CD14-positive monocyte (primary cell): ENCODE measurements around the gene ELMO2. TPM values are rescaled to one million over a fixed set of nuclear protein-coding genes. Genes with fewer than 3 reads are reported as not detected.

Source experiments
- DNase-seq, 3 donors: peaks; one replicate each; pipeline ENCODE4 v3.0.0-alpha.2; 2011 to 2022
- H2AFZ ChIP-seq: 2 replicates; pipeline ENCODE4 v1.6.0; 2012; ENCODE audit warnings: mild to moderate bottlenecking, low read depth, low read length, inconsistent platforms; ENCODE audit not compliant: insufficient read depth, poor library complexity, severe bottlenecking
- H3K27ac ChIP-seq, 2 donors: 1 replicate in 1 of 2; 2 replicates in 1 of 2; pipeline ENCODE4 v1.5.1; 2012 to 2013; ENCODE audit warnings: low read length in 2 of 2, control low read depth in 1 of 2, inconsistent platforms in 1 of 2, low read depth in 1 of 2, mild to moderate bottlenecking in 1 of 2
- H3K27me3 ChIP-seq, 2 donors: one replicate each; pipeline versions ENCODE4 v1.6.0 to v1.6.1; 2011 to 2013; ENCODE audit warnings: low read length in 2 of 2; ENCODE audit not compliant: control insufficient read depth in 2 of 2, insufficient read depth in 2 of 2
- H3K36me3 ChIP-seq, 2 donors: replicated peaks in 1 of 2; 1 replicate in 1 of 2; 2 replicates in 1 of 2; pipeline versions ENCODE4 v1.5.1 to v1.6.1; 2012 to 2013; ENCODE audit warnings: low read length in 2 of 2, control low read depth in 1 of 2, inconsistent platforms in 1 of 2, mild to moderate bottlenecking in 1 of 2; ENCODE audit not compliant: insufficient read depth in 2 of 2, control insufficient read depth in 1 of 2
- H3K4me1 ChIP-seq, 2 donors: 1 replicate in 1 of 2; 2 replicates in 1 of 2; pipeline versions ENCODE4 v1.5.1 to v1.6.1; 2012 to 2013; ENCODE audit warnings: low read length in 2 of 2, control low read depth in 1 of 2, inconsistent platforms in 1 of 2, mild to moderate bottlenecking in 1 of 2, moderate library complexity in 1 of 2; ENCODE audit not compliant: insufficient read depth in 2 of 2, control insufficient read depth in 1 of 2
- H3K4me2 ChIP-seq: replicated peaks from 2 replicates; pipeline ENCODE3; 2012; ENCODE audit warnings: low read length, moderate library complexity, mild to moderate bottlenecking; ENCODE audit not compliant: poor library complexity, severe bottlenecking; ENCODE audit errors: extremely low read depth
- H3K4me3 ChIP-seq, 3 experiments: fragments of 200-600 bp in 1 of 3; sonication (generic) in 1 of 3; replicated peaks in 1 of 3; 1 replicate in 2 of 3; 2 replicates in 1 of 3; pipeline ENCODE4 v1.5.1; 2011 to 2013; ENCODE audit warnings: low read length in 3 of 3, mild to moderate bottlenecking in 3 of 3, control low read depth in 2 of 3, low read depth in 2 of 3, inconsistent platforms in 1 of 3, moderate library complexity in 1 of 3
- H3K79me2 ChIP-seq: 2 replicates; pipeline ENCODE4 v1.6.0; 2012; ENCODE audit warnings: mild to moderate bottlenecking, control low read depth, inconsistent platforms, low read length, moderate library complexity; ENCODE audit not compliant: insufficient read depth
- H3K9ac ChIP-seq: 2 replicates; pipeline ENCODE4 v1.6.0; 2017; ENCODE audit warnings: low read length, mild to moderate bottlenecking; ENCODE audit not compliant: insufficient read depth, poor library complexity, severe bottlenecking
- H3K9me3 ChIP-seq, 2 donors: replicated peaks in 1 of 2; 1 replicate in 1 of 2; 2 replicates in 1 of 2; pipeline versions ENCODE4 v1.5.1 to v1.6.1; 2012 to 2013; ENCODE audit warnings: low read length in 2 of 2, control low read depth in 1 of 2; ENCODE audit not compliant: control insufficient read depth in 1 of 2, insufficient read depth in 1 of 2
- H4K20me1 ChIP-seq: 2 replicates; pipeline ENCODE4 v1.6.0; 2012; ENCODE audit warnings: mild to moderate bottlenecking, low read length, control low read depth, moderate library complexity; ENCODE audit not compliant: insufficient read depth
- H3K27ac Mint-ChIP-seq, 7 donors: one replicate each; pipeline ENCODE4 v1.8.0; 2020; ENCODE audit warnings: mild to moderate bottlenecking in 7 of 7, mixed read lengths in 7 of 7, moderate library complexity in 6 of 7, inconsistent platforms in 2 of 7
- H3K27me3 Mint-ChIP-seq, 3 donors: one replicate each; pipeline ENCODE4 v1.8.0; 2021 to 2022; ENCODE audit warnings: low read depth in 3 of 3, mild to moderate bottlenecking in 3 of 3, mixed read lengths in 3 of 3, moderate library complexity in 3 of 3, inconsistent platforms in 1 of 3
- H3K36me3 Mint-ChIP-seq, 2 donors: one replicate each; pipeline ENCODE4 v1.8.0; 2020; ENCODE audit warnings: mixed read lengths in 2 of 2, inconsistent platforms in 1 of 2, mild to moderate bottlenecking in 1 of 2
- H3K4me1 Mint-ChIP-seq: one replicate; pipeline ENCODE4 v1.8.0; 2020; ENCODE audit warnings: mild to moderate bottlenecking, mixed read lengths
- H3K4me3 Mint-ChIP-seq, 2 donors: one replicate each; pipeline ENCODE4 v1.8.0; 2020; ENCODE audit warnings: mild to moderate bottlenecking in 2 of 2, mixed read lengths in 2 of 2, moderate library complexity in 1 of 2
- H3K9me3 Mint-ChIP-seq, 7 donors: one replicate each; pipeline ENCODE4 v1.8.0; 2020 to 2022; ENCODE audit warnings: mixed read lengths in 7 of 7, mild to moderate bottlenecking in 6 of 7, moderate library complexity in 6 of 7, inconsistent platforms in 2 of 7
- CTCF ChIP-seq: fragments of 200-600 bp; IDR thresholded peaks from one replicate; pipeline ENCODE4 v1.8.0; 2022; ENCODE audit warnings: antibody characterized with exemption, mild to moderate bottlenecking
- WGBS: methylation state at CpG from one replicate; pipeline ENCODE4 v1.1.5; 2013; ENCODE audit warnings: missing lambda C conversion rate; ENCODE audit not compliant: insufficient coverage; 5-methylcytosine and 5-hydroxymethylcytosine counted together
- intact Hi-C, 2 donors: fragments of 100-400 bp; cut with micrococcal nuclease; formaldehyde crosslinking; loops; one replicate each; pipeline versions ENCODE4 v1.15.0 to v1.15.1; 2023
- polyA plus RNA-seq, 3 donors: library from polyadenylated mRNA; depleted of rRNA in 1 of 3; unstranded in 2 of 3; stranded (reverse) in 1 of 3; fragments of 300-500 nt in 2 of 3; fragments of >200 nt in 1 of 3; fragmentation: Illumina TruSeq in 2 of 3; gene quantifications; 1 replicate in 2 of 3; 2 replicates in 1 of 3; pipeline ENCODE4 v1.2.3, GENCODE V29; 2012 to 2021

The ELMO2 gene
- polyA plus RNA-seq, 3 donors, result 35.3 to 53.1 (median 42.3) TPM

GRCh38 chr20:46355778-46356177 is 50.6 kb downstream of the ELMO2 start:
- peaks cover 44 to 50% of the 10 kb centered on the region in 2 donors for H3K4me1 ChIP-seq
- H3K27me3 Mint-ChIP-seq, result peaks cover 0 to 2% (median 0%) of the 10 kb centered on the region in 3 donors
- H3K9ac ChIP-seq, result no peak overlapping the region
- peak overlapping the region in 1 of 2 donors; percentile 31 for H3K27ac ChIP-seq
- H3K4me1 Mint-ChIP-seq, result peaks cover 48% of the 10 kb centered on the region
- intact Hi-C loops, result no loop called here
- no peak overlapping the region for H3K4me2 ChIP-seq
- H3K27me3 ChIP-seq, result no peaks in the 10 kb centered on the region
- no peak for TF ChIP-seq CTCF
- H3K9me3 Mint-ChIP-seq, result peaks cover 0 to 2% (median 0%) of the 10 kb centered on the region in 7 donors
- no peak overlapping the region for H3K4me3 Mint-ChIP-seq
- peaks cover 42 to 62% of the 10 kb centered on the region in 2 donors for H3K36me3 ChIP-seq
- peak overlapping the region in 2 of 7 donors; percentile 36 to 58 for H3K27ac Mint-ChIP-seq
- no peak overlapping the region for H2AFZ ChIP-seq
- no peaks in the 10 kb centered on the region for H3K9me3 ChIP-seq
- H3K4me3 ChIP-seq, result no peak overlapping the region
- no peak for DNase-seq
- peaks cover 52 to 74% of the 10 kb centered on the region in 2 donors for H3K36me3 Mint-ChIP-seq
- 100% methylated on average over 6 of the region's 7 CpGs for WGBS
- peaks cover 63% of the 10 kb centered on the region for H4K20me1 ChIP-seq
- peaks cover 31% of the 10 kb centered on the region for H3K79me2 ChIP-seq

GRCh38 chr20:46354920-46355654 is 51.3 kb downstream of the ELMO2 start:
- H4K20me1 ChIP-seq, result peaks cover 59% of the 10 kb centered on the region
- 97% methylated on average over 15 of the region's 20 CpGs for WGBS
- TF ChIP-seq CTCF, result no peak
- H3K36me3 Mint-ChIP-seq, result peaks cover 57 to 80% of the 10 kb centered on the region in 2 donors
- H3K27ac Mint-ChIP-seq, result peak overlapping the region in 1 of 7 donors; percentile 38
- no peak overlapping the region for H3K4me3 ChIP-seq
- peaks cover 24% of the 10 kb centered on the region for H3K79me2 ChIP-seq
- H3K9ac ChIP-seq, result no peak overlapping the region
- peaks cover 53% of the 10 kb centered on the region for H3K4me1 Mint-ChIP-seq
- H3K9me3 Mint-ChIP-seq, result peaks cover 0 to 2% (median 0%) of the 10 kb centered on the region in 7 donors
- peaks cover 44 to 62% of the 10 kb centered on the region in 2 donors for H3K36me3 ChIP-seq
- H3K27me3 Mint-ChIP-seq, result peaks cover 0 to 2% (median 0%) of the 10 kb centered on the region in 3 donors
- no peak for DNase-seq
- peaks cover 48 to 54% of the 10 kb centered on the region in 2 donors for H3K4me1 ChIP-seq
- H2AFZ ChIP-seq, result no peak overlapping the region
- H3K27ac ChIP-seq, result peak overlapping the region in 1 of 2 donors; percentile 31
- H3K9me3 ChIP-seq, result no peaks in the 10 kb centered on the region
- intact Hi-C loops, result no loop called here
- no peaks in the 10 kb centered on the region for H3K27me3 ChIP-seq
- no peak overlapping the region for H3K4me3 Mint-ChIP-seq
- H3K4me2 ChIP-seq, result no peak overlapping the region
